HEK293 (cell line): ENCODE measurements around the gene TBC1D12.

ENCODE experiments used
- GLIS2 ChIP-seq: fragments of 450-650 bp; formaldehyde crosslinking; IDR thresholded peaks from 2 replicates; pipeline ENCODE4 v1.5.1; 2016; ENCODE audit warnings: missing biosample characterization, missing genetic modification characterization
- IKZF3 ChIP-seq: fragments of 450-650 bp; IDR thresholded peaks from 2 replicates; pipeline ENCODE4 v1.5.0; 2018; ENCODE audit warnings: missing biosample characterization, mild to moderate bottlenecking, missing genetic modification characterization, moderate library complexity
- INSM2 ChIP-seq: fragments of 450-650 bp; formaldehyde crosslinking; IDR thresholded peaks from 2 replicates; pipeline ENCODE4 v1.5.1; 2016; ENCODE audit warnings: missing biosample characterization, missing genetic modification characterization
- KLF10 ChIP-seq: fragments of 450-650 bp; IDR thresholded peaks from 2 replicates; pipeline ENCODE4 v1.5.1; 2018; ENCODE audit warnings: missing biosample characterization, mild to moderate bottlenecking, missing genetic modification characterization
- KLF8 ChIP-seq: fragments of 450-650 bp; formaldehyde crosslinking; IDR thresholded peaks from 2 replicates; pipeline ENCODE4 v1.5.1; 2016; ENCODE audit warnings: missing biosample characterization, missing genetic modification characterization
- PATZ1 ChIP-seq: fragments of 450-650 bp; formaldehyde crosslinking; IDR thresholded peaks from 2 replicates; pipeline ENCODE4 v1.5.1; 2016; ENCODE audit warnings: missing biosample characterization, missing genetic modification characterization
- SP3 ChIP-seq: fragments of 450-650 bp; formaldehyde crosslinking; IDR thresholded peaks from 2 replicates; pipeline ENCODE4 v1.5.1; 2016; ENCODE audit warnings: missing biosample characterization, missing genetic modification characterization
- TCF7L2 ChIP-seq: IDR thresholded peaks from 2 replicates; pipeline ENCODE4 v1.6.1; 2011; ENCODE audit warnings: low read depth, mild to moderate bottlenecking, inconsistent platforms, low read length, moderate library complexity, borderline replicate concordance
- YY1 ChIP-seq: fragments of 450-650 bp; formaldehyde crosslinking; IDR thresholded peaks from 2 replicates; pipeline ENCODE4 v1.5.1; 2018; ENCODE audit warnings: missing biosample characterization, missing genetic modification characterization
- ZFHX2 ChIP-seq: fragments of 450-650 bp; formaldehyde crosslinking; conservative IDR thresholded peaks from 2 replicates; pipeline ENCODE4 v1.5.1; 2016; ENCODE audit warnings: missing biosample characterization, missing genetic modification characterization
- ZFP41 ChIP-seq: fragments of 450-650 bp; formaldehyde crosslinking; IDR thresholded peaks from 2 replicates; pipeline ENCODE4 v1.5.1; 2016; ENCODE audit warnings: missing biosample characterization, missing genetic modification characterization, borderline replicate concordance
- ZIC2 ChIP-seq: fragments of 450-650 bp; formaldehyde crosslinking; IDR thresholded peaks from 2 replicates; pipeline ENCODE4 v1.5.1; 2016; ENCODE audit warnings: missing biosample characterization, missing genetic modification characterization
- ZNF18 ChIP-seq: fragments of 450-650 bp; formaldehyde crosslinking; IDR thresholded peaks from 2 replicates; pipeline ENCODE4 v1.5.1; 2016; ENCODE audit warnings: missing biosample characterization, missing genetic modification characterization
- ZNF248 ChIP-seq: fragments of 450-650 bp; formaldehyde crosslinking; IDR thresholded peaks from 2 replicates; pipeline ENCODE4 v1.5.1; 2017; ENCODE audit warnings: missing biosample characterization, missing genetic modification characterization
- ZNF292 ChIP-seq: fragments of 450-650 bp; formaldehyde crosslinking; IDR thresholded peaks from 2 replicates; pipeline ENCODE4 v1.5.1; 2016; ENCODE audit warnings: low read depth, missing biosample characterization, missing genetic modification characterization, borderline replicate concordance
- ZNF391 ChIP-seq: fragments of 450-650 bp; formaldehyde crosslinking; IDR thresholded peaks from 2 replicates; pipeline ENCODE4 v1.5.1; 2016; ENCODE audit warnings: low read depth, missing biosample characterization, missing genetic modification characterization, borderline replicate concordance
- ZNF600 ChIP-seq: fragments of 450-650 bp; formaldehyde crosslinking; IDR thresholded peaks from 2 replicates; pipeline ENCODE4 v1.5.1; 2016; ENCODE audit warnings: missing biosample characterization, missing genetic modification characterization
- ZNF639 ChIP-seq: fragments of 450-650 bp; formaldehyde crosslinking; IDR thresholded peaks from 2 replicates; pipeline ENCODE4 v1.5.1; 2016; ENCODE audit warnings: missing biosample characterization, missing genetic modification characterization
- ZNF677 ChIP-seq: fragments of 450-650 bp; IDR thresholded peaks from 2 replicates; pipeline ENCODE4 v1.5.0; 2018; ENCODE audit warnings: missing biosample characterization, mild to moderate bottlenecking, missing genetic modification characterization, moderate library complexity
- ZNF692 ChIP-seq: fragments of 450-650 bp; formaldehyde crosslinking; IDR thresholded peaks from 2 replicates; pipeline ENCODE4 v1.5.1; 2016; ENCODE audit warnings: missing biosample characterization, missing genetic modification characterization
- ZNF76 ChIP-seq: fragments of 450-650 bp; formaldehyde crosslinking; IDR thresholded peaks from 2 replicates; pipeline ENCODE4; 2016; ENCODE audit warnings: low read depth, missing biosample characterization, missing genetic modification characterization, borderline replicate concordance
- ZSCAN23 ChIP-seq: fragments of 450-650 bp; formaldehyde crosslinking; IDR thresholded peaks from 2 replicates; pipeline ENCODE4 v1.5.1; 2016; ENCODE audit warnings: missing biosample characterization, missing genetic modification characterization
- ZSCAN30 ChIP-seq: fragments of 450-650 bp; IDR thresholded peaks from 2 replicates; pipeline ENCODE4 v1.5.1; 2018; ENCODE audit warnings: missing biosample characterization, mild to moderate bottlenecking, missing genetic modification characterization, moderate library complexity
- ZSCAN5A ChIP-seq: fragments of 450-650 bp; formaldehyde crosslinking; IDR thresholded peaks from 2 replicates; pipeline ENCODE4 v1.5.1; 2016; ENCODE audit warnings: missing biosample characterization, missing genetic modification characterization

Gene TBC1D12

GRCh38 chr10:94545391-94546048 lies 143.2 kb downstream of the TBC1D12 start, which contains the start of gene HELLS (continued):
- TF ChIP-seq KLF10 (tag by site-specific recombination) (no peak; the same call in 1 of the 2 replicates), ZNF639 (peak; percentile 22; the same call in 1 of the 2 replicates), ZNF18 (0 out of 2 replicates have a peak, but pooled peaks have one; percentile 14), INSM2 (tag by site-specific recombination) (peak; percentile 11; the same call in 1 of the 2 replicates), ZFP41 (tag by site-specific recombination) (no peak), ZSCAN23 (tag by site-specific recombination) (0 out of 2 replicates have a peak, but pooled peaks have one; percentile 65), TCF7L2 (no peak), ZNF692 (tag by site-specific recombination) (peak; percentile 60; the same call in 1 of the 2 replicates), ZNF248 (tag by site-specific recombination) (no peak), SP3 (tag by site-specific recombination) (peak; percentile 32; the same call in 1 of the 2 replicates), GLIS2 (tag by site-specific recombination) (peak; percentile 54), ZNF76 (tag by site-specific recombination) (peak; percentile 46; the same call in 1 of the 2 replicates), ZSCAN5A (peak; percentile 60), ZFHX2 (peak; percentile 29; the same call in 1 of the 2 replicates), KLF8 (tag by site-specific recombination) (peak; percentile 73; the same call in 1 of the 2 replicates), ZSCAN30 (tag by site-specific recombination) (0 out of 2 replicates have a peak, but pooled peaks have one; percentile 10), ZIC2 (tag by site-specific recombination) (no peak), ZNF292 (tag by site-specific recombination) (no peak), IKZF3 (tag by site-specific recombination) (peak; percentile 49; the same call in 1 of the 2 replicates), ZNF391 (tag by site-specific recombination) (peak; percentile 49; the same call in 1 of the 2 replicates), ZNF677 (tag by site-specific recombination) (no peak), PATZ1 (tag by site-specific recombination) (peak; percentile 83), ZNF600 (peak; percentile 68), YY1 (tag by site-specific recombination) (peak; percentile 21; the same call in 1 of the 2 replicates)
